ENCODE results near the gene HOXD13.

HOXD13 gene

GRCh38 chr2:176095421-176095820 lies 2.9 kb downstream of the HOXD13 start:
- no peak for DNase-seq

- DNase-seq = no peak
Measured at GRCh38 chr2:176096243-176096985, 3.9 kb downstream of the HOXD13 start.

- DNase-seq = peak; percentile 52 to 61
Measured at GRCh38 chr2:176096986-176097819, 4.7 kb downstream of the HOXD13 start.

GRCh38 chr2:176097820-176098365 lies 5.4 kb downstream of the HOXD13 start:
- no peak for DNase-seq

- peak in 1 of 2 donors; percentile 6 for DNase-seq
Measured at GRCh38 chr2:176098366-176099158, 6.0 kb downstream of the HOXD13 start.

GRCh38 chr2:176099159-176099727 lies 6.7 kb downstream of the HOXD13 start:
- peak in 1 of 2 donors; percentile 2 for DNase-seq

GRCh38 chr2:176099728-176100546 lies 7.4 kb downstream of the HOXD13 start, which contains the start of gene HOXD12:
Gene HOXD12 (plus strand): TSS chr2:176099795. CDS start chr2:176099802, 7 bp downstream.
- DNase-seq = peak in 1 of 2 donors; percentile 1

- DNase-seq = peak in 1 of 2 donors; percentile 0
Measured at GRCh38 chr2:176100547-176101140, 8.1 kb downstream of the HOXD13 start.

GRCh38 chr2:176101216-176101830 lies 8.8 kb downstream of the HOXD13 start:
- DNase-seq = peak in 1 of 2 donors; percentile 1

GRCh38 chr2:176101842-176102241 lies 9.3 kb downstream of the HOXD13 start:
- DNase-seq = peak in 1 of 2 donors; percentile 2

- no peak for DNase-seq
Measured at GRCh38 chr2:176102309-176102866, 9.9 kb downstream of the HOXD13 start.

- DNase-seq = no peak
Measured at GRCh38 chr2:176103194-176103593, 10.7 kb downstream of the HOXD13 start.

GRCh38 chr2:176103742-176104315 lies 11.3 kb downstream of the HOXD13 start:
- DNase-seq = peak in 1 of 2 donors; percentile 2

GRCh38 chr2:176104316-176105077 lies 12.0 kb downstream of the HOXD13 start:
- peak in 1 of 2 donors; percentile 5 for DNase-seq

- DNase-seq = peak in 1 of 2 donors; percentile 5
Measured at GRCh38 chr2:176105078-176105729, 12.7 kb downstream of the HOXD13 start.

GRCh38 chr2:176105730-176106580 lies 13.4 kb downstream of the HOXD13 start:
- no peak for DNase-seq

All from CD4-positive, alpha-beta T cell treated with Interleukin-4 for 1 hour (primary cell).